ENCODE data around the gene RAB7A. TPM values are rescaled to one million over a fixed set of nuclear protein-coding genes. Genes with fewer than 3 reads are reported as not detected.

RAB7A gene
- total RNA-seq, 2 experiments from 2014 or later: 304 to 322 TPM

DNA sequence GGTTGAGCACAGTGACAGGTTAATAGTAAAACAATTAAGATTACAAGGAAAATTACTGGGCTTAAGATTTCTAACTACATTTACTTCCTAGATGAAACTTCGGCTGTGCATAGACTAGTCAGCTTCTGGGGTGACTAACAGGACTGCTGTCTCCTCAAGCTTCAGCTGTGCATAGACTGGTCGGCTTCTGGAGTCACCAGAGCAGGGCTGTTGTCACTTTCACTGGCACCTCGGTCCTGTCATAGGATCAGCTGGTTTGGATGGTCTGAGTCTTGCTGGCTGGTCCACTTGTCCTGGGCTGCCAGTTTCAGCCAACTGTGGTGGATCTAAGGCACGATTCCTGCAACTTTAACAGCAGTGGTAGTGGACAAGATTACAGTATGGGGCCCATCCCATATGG lies 129.6 kb downstream of the RAB7A start:
- no peak for ATAC-seq
- DNase-seq: no peak
- Mint-ChIP-seq H3K9me3 (peaks cover 37% of the 10 kb centered on the region), H3K4me3 (no peak overlapping the region), H3K27ac (no peak overlapping the region), H3K36me3 (ENCODE audit: low read depth) (peaks cover 20% of the 10 kb centered on the region), H3K27me3 (no peaks in the 10 kb centered on the region), H3K4me1 (ENCODE audit: low read depth) (no peaks in the 10 kb centered on the region)
- intact Hi-C loops (cut with micrococcal nuclease): no loop called here
- ChIA-PET CTCF (interaction anchor here (1.2 to 1.5 kb wide), 2 partner anchors 10 to 20 kb away, joined by 5 to 8 read pairs; no protein-coding TSS in a partner anchor), POLR2A (no interaction called here)
- TF ChIP-seq, protein P1, sequence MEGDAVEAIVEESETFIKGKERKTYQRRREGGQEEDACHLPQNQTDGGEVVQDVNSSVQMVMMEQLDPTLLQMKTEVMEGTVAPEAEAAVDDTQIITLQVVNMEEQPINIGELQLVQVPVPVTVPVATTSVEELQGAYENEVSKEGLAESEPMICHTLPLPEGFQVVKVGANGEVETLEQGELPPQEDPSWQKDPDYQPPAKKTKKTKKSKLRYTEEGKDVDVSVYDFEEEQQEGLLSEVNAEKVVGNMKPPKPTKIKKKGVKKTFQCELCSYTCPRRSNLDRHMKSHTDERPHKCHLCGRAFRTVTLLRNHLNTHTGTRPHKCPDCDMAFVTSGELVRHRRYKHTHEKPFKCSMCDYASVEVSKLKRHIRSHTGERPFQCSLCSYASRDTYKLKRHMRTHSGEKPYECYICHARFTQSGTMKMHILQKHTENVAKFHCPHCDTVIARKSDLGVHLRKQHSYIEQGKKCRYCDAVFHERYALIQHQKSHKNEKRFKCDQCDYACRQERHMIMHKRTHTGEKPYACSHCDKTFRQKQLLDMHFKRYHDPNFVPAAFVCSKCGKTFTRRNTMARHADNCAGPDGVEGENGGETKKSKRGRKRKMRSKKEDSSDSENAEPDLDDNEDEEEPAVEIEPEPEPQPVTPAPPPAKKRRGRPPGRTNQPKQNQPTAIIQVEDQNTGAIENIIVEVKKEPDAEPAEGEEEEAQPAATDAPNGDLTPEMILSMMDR (IDR thresholded peaks at IDR 0.05): no peak

DNA sequence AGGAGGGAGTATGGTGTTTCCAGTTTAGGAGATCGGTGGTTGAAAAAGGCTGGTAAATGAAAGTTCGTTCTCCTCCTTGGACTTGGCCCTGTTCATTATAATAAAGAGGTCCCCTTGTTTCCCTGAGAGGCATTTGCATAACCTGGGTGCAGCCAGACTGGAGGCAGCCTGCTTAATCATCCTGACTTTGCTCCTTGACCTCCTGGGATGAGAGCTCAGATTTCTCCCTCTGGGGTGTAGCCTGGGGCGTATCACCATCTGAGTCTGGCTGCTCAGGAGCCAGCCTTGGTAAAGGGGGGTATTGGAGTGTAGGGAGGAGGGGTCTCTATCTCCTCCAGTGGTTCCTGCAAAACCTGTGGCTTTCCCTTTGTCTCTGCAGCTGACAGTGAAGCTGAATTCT lies 132.2 kb downstream of the RAB7A start:
- Mint-ChIP-seq H3K36me3 (ENCODE audit: low read depth) (peaks cover 28% of the 10 kb centered on the region), H3K27ac (no peak overlapping the region), H3K4me3 (no peak overlapping the region), H3K4me1 (ENCODE audit: low read depth) (no peaks in the 10 kb centered on the region), H3K27me3 (no peaks in the 10 kb centered on the region), H3K9me3 (peaks cover 44% of the 10 kb centered on the region)
- ATAC-seq (no peak), DNase-seq (no peak)
- TF ChIP-seq, protein P1 (IDR thresholded peaks at IDR 0.05): no peak
- ChIA-PET CTCF (interaction anchor here (1.4 kb wide), 1 partner anchor 17 kb away, joined by 3 read pairs; no protein-coding TSS in a partner anchor), POLR2A (no interaction called here)
- intact Hi-C loops (cut with micrococcal nuclease): no loop called here

DNA sequence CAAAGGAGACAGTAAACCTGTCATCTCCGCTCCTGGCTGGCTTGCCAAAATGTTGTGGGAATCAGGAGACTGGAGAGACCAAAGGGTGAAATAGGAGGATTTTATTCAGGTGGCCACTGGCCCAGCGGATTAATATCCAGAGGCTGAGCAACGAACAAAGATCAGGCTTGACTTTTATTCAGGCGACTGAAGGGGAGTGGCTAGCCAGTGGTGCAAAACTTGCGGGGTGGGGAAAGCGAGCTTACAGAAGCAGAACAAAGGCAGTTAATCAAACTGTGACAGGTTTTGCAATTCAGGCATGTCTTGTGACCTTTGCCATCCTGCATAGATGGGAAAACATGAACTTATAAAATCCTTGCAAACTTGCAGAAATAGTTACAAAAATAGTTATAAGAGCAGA lies 133.6 kb downstream of the RAB7A start:
- TF ChIP-seq, protein P1 (IDR thresholded peaks at IDR 0.05): no peak
- ATAC-seq (no peak), DNase-seq (no peak)
- Mint-ChIP-seq H3K27me3 (no peaks in the 10 kb centered on the region), H3K4me1 (ENCODE audit: low read depth) (peaks cover under 1% of the 10 kb centered on the region), H3K36me3 (ENCODE audit: low read depth) (peaks cover 24% of the 10 kb centered on the region), H3K27ac (no peak overlapping the region), H3K4me3 (no peak overlapping the region), H3K9me3 (peaks cover 35% of the 10 kb centered on the region)
- ChIA-PET POLR2A (interaction anchor here (0.6 kb wide), 1 partner anchor 292 kb away, joined by 3 read pairs; no protein-coding TSS in a partner anchor), CTCF (no interaction called here)
- intact Hi-C loops (cut with micrococcal nuclease): no loop called here

DNA sequence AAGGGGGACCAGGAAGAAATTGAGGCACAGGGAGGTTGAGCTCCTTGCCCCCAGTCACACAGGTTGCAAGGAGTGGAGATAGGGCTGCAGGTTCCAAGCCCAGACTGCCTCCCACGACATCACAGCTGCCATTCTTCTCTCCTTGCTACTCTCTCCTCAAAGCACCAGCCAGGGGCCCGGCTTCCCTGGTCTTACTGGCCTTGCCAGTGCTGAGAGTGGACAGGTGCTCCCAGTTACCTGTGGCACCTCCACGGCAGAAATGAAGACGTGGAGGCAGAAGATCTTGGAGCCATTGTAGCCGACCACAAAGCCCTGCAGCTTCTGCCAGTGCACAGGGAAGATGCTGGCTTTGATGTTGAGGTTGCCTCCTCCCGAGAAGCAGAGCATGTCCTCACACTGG lies 135.5 kb downstream of the RAB7A start:
- ChIA-PET POLR2A (no interaction called here), CTCF (no interaction called here)
- Mint-ChIP-seq H3K27ac (no peak overlapping the region), H3K36me3 (ENCODE audit: low read depth) (peaks cover 24% of the 10 kb centered on the region), H3K9me3 (peaks cover 34% of the 10 kb centered on the region), H3K27me3 (no peaks in the 10 kb centered on the region), H3K4me3 (no peak overlapping the region), H3K4me1 (ENCODE audit: low read depth) (peaks cover 2% of the 10 kb centered on the region)
- DNase-seq (no peak), ATAC-seq (no peak)
- intact Hi-C loops (cut with micrococcal nuclease): no loop called here
- TF ChIP-seq, protein P1 (IDR thresholded peaks at IDR 0.05): no peak

DNA sequence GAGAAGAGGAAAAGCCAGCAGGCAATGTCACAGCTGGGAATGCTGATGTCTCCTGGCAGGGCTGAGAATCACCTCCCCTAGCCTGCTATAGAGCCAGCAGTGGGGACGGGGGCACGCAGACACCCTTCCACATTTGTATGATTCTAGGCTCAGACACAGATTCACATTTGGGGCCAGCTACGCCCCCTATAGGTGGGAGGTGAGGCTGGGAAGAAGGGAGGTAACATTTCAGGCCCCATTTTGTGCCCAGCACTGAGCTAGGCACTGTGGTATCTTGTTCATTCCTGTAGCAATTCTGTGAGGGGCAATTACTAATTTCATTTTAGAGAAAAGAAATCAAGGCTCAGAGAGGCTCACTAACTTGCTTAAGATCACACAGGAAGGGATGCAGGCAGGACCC lies 137.6 kb downstream of the RAB7A start:
- peaks cover 26% of the 10 kb centered on the region for H3K9me3 Mint-ChIP-seq
- DNase-seq (peak; percentile 49), ATAC-seq (peak; percentile 61)
- TF ChIP-seq, protein P1 (IDR thresholded peaks at IDR 0.05): peak; percentile 44
- no peaks in the 10 kb centered on the region for H3K27me3 Mint-ChIP-seq
- intact Hi-C loops (cut with micrococcal nuclease): no loop called here
- POLR2A ChIA-PET: interaction anchor here (2.6 kb wide), 1 partner anchor 15 kb away, joined by 6 read pairs; the partner anchor contains the start of gene ACAD9
- H3K4me1 Mint-ChIP-seq (ENCODE audit: low read depth): peaks cover 2% of the 10 kb centered on the region
- peaks cover 24% of the 10 kb centered on the region for H3K36me3 Mint-ChIP-seq (ENCODE audit: low read depth)
- H3K27ac Mint-ChIP-seq: no peak overlapping the region
- no peak overlapping the region for H3K4me3 Mint-ChIP-seq
- CTCF ChIA-PET: interaction anchor here (1.2 to 2.4 kb wide), 4 partner anchors 12 to 183 kb away, joined by 3 to 11 read pairs (median 9); no protein-coding TSS in a partner anchor

Other genes starting within 250 kb of the RAB7A start
- gene GATA2, start 233.0 kb upstream of the RAB7A start, total RNA-seq: not detected
- 100 to 1,000 TPM; 133 TPM for gene RPN1, start 75.4 kb upstream of the RAB7A start, total RNA-seq
- gene ACAD9, start 153.4 kb downstream of the RAB7A start, total RNA-seq: 10 to 100 TPM; 50.1 to 50.5 TPM

Measured in activated CD8-positive, alpha-beta T cell treated with anti-CD3 and anti-CD28 coated beads for 36 hours (primary cell).